Measurements from ENCODE around the gene UBQLN1. TPM values are rescaled to one million over a fixed set of nuclear protein-coding genes. Genes with fewer than 3 reads are reported as not detected.
"Not testable (repeated sequence)": the region's sequence is repeated elsewhere in the genome, so short reads cannot be mapped to it uniquely, and the experiment has no call there.

UBQLN1 gene
- total RNA-seq, 4 donors from 2014 or later, result 100 to 123 (median 110) TPM

GRCh38 chr9:83622433-83622938 is 85.3 kb downstream of the UBQLN1 start:
- 12 to 14% methylated on average over 21 of the region's 21 CpGs for WGBS, 2 donors

DNA sequence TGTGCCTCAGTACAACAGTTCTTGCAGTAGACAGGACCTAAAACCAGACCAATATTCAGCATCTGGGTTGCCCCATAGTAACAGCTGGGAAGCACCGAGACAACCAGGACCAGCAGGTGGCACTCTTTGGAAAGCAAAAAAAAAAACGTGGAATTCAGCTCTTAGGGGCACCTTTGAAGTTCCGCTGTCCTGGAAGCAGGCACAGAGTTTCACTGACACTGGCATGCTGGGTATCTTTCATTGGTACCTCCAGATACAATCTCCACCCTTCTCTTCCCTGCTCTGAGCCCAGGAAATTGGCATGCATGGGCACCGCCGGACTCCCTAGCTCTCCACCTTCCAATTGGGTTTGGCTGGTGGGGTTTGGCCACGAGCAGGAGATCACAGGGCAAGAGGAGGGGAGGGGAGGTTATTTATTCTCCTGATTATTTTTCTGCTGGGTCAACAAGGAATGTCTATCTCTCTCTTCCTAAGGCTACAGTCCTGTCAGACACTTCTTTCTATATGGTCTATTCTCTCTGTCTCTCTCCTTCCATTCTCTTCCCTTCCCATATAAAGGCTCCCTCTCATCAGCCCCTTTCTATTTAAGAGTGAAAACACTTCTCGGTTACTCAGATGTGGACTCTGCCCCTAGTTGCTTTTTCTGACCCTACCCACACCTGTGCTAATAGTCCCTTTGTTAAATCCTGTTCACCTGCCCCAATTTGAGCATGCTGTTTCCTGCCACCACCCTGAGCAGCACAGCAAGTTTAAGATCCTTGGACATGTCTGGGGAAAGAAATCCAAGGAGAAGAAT is 86.7 kb downstream of the UBQLN1 start:
- peak in 1 of 2 donors; percentile 38 for DNase-seq (ENCODE audit: low spot score in 2 of 2)
- peak; percentile 33 to 56 (median 51) for TF ChIP-seq CTCF (IDR thresholded peaks at IDR 0.05)
- TF ChIP-seq EP300 (IDR thresholded peaks at IDR 0.05), result no peak
- no peak for TF ChIP-seq POLR2A (IDR thresholded peaks at IDR 0.05)
- no peak overlapping the region for H3K4me3 ChIP-seq

More at GRCh38 chr9:83622433-83622938, 85.3 kb downstream of the UBQLN1 start:
- DNase-seq (ENCODE audit: low spot score in 2 of 2), result peak in 1 of 2 donors; percentile 45
- H3K4me3 ChIP-seq, result peak overlapping the region; percentile 64 to 98 (median 84)
- no peaks in the 10 kb centered on the region for H3K9me3 ChIP-seq
- peak in 1 of 2 donors; percentile 17 for TF ChIP-seq EP300 (IDR thresholded peaks at IDR 0.05)
- TF ChIP-seq POLR2A (IDR thresholded peaks at IDR 0.05), result no peak
- H3K27ac ChIP-seq, result peak overlapping the region; percentile 74 to 98 (median 91)
- H3K27me3 ChIP-seq, result no peaks in the 10 kb centered on the region
- peaks cover 0 to 14% (median 0%) of the 10 kb centered on the region in 3 donors for H3K36me3 ChIP-seq
- H3K4me1 ChIP-seq, result peaks cover 0 to 22% (median 4%) of the 10 kb centered on the region in 4 donors

DNA sequence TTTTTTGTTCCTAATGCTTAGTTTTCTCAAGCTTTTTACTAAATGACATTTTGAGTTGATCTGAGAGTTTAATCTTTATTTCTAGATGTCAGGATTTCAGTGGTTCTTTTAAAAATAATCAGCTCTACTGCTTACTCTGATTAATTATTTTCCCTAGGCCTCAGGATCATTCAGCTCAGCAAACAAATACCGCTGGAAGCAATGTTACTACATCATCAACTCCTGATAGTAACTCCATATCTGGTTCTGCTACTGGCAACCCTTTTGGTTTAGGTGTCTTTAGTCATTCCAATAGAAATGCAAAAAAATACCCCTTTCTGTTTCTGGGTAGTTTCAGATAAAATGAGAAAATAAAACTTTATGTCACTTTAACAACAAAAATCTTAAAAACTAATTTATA is 90.5 kb downstream of the UBQLN1 start:
- DNase-seq (ENCODE audit: low spot score in 2 of 2), result no peak
- Histone ChIP-seq H3K9me3 (no peaks in the 10 kb centered on the region), H3K4me1 (peaks cover 0 to 7% (median 0%) of the 10 kb centered on the region in 4 donors), H3K4me3 (no peak overlapping the region), H3K27me3 (no peaks in the 10 kb centered on the region), H3K36me3 (no peaks in the 10 kb centered on the region), H3K27ac (no peak overlapping the region)
- 87 to 89% methylated on average over 1 of the region's 1 CpG for WGBS, 2 donors
- no peak for TF ChIP-seq EP300 (IDR thresholded peaks at IDR 0.05)
- TF ChIP-seq POLR2A (IDR thresholded peaks at IDR 0.05), result no peak
- no peak for TF ChIP-seq CTCF (IDR thresholded peaks at IDR 0.05)

More for the DNA sequence above, 86.7 kb downstream of the UBQLN1 start:
- Histone ChIP-seq H3K27ac (no peak overlapping the region), H3K27me3 (no peaks in the 10 kb centered on the region), H3K9me3 (no peaks in the 10 kb centered on the region), H3K36me3 (peaks cover 0 to 1% (median 0%) of the 10 kb centered on the region in 3 donors), H3K4me1 (peaks cover 0 to 22% (median 4%) of the 10 kb centered on the region in 4 donors)
- WGBS, 2 donors, result 17 to 26% methylated on average over 7 of the region's 7 CpGs

- not testable (repeated sequence) for DNase-seq (ENCODE audit: low spot score in 2 of 2); H3K9me3 ChIP-seq; H3K27me3 ChIP-seq; H3K4me1 ChIP-seq; H3K36me3 ChIP-seq; H3K27ac ChIP-seq; H3K4me3 ChIP-seq
- WGBS, 2 donors, result 91% methylated on average over 3 of the region's 3 CpGs
These were observed 94.5 kb downstream of the UBQLN1 start for GRCh38 chr9:83613298-83613697.

Other genes starting within 250 kb of the UBQLN1 start
- 10 to 100 TPM; 31.2 to 44.0 (median 34.5) TPM for gene FRMD3, start 169.6 kb downstream of the UBQLN1 start, total RNA-seq
- gene IDNK, start 84.8 kb downstream of the UBQLN1 start, total RNA-seq, result 1 to 10 TPM; 2.7 to 4.6 (median 3.0) TPM
- 10 to 100 TPM in 3 of 4 donors, 1 to 10 TPM in 1; 5.7 to 13.1 (median 11.6) TPM for gene GKAP1, start 109.8 kb upstream of the UBQLN1 start, total RNA-seq
- 10 to 100 TPM in 1 of 4 donors, 1 to 10 TPM in 3; 7.5 to 11.1 (median 9.9) TPM for gene KIF27, start 213.5 kb upstream of the UBQLN1 start, total RNA-seq

Data from tibial nerve (tissue), 4 donors.